ENCODE measurements around the gene PCDHB9. TPM values are rescaled to one million over a fixed set of nuclear protein-coding genes. Genes with fewer than 3 reads are reported as not detected.
"Not testable (repeated sequence)": the region's sequence is repeated elsewhere in the genome, so short reads cannot be mapped to it uniquely, and the experiment has no call there.

PCDHB9 gene
- total RNA-seq, 4 donors from 2014 or later: 1.1 to 3.2 (median 2.5) TPM

DNA sequence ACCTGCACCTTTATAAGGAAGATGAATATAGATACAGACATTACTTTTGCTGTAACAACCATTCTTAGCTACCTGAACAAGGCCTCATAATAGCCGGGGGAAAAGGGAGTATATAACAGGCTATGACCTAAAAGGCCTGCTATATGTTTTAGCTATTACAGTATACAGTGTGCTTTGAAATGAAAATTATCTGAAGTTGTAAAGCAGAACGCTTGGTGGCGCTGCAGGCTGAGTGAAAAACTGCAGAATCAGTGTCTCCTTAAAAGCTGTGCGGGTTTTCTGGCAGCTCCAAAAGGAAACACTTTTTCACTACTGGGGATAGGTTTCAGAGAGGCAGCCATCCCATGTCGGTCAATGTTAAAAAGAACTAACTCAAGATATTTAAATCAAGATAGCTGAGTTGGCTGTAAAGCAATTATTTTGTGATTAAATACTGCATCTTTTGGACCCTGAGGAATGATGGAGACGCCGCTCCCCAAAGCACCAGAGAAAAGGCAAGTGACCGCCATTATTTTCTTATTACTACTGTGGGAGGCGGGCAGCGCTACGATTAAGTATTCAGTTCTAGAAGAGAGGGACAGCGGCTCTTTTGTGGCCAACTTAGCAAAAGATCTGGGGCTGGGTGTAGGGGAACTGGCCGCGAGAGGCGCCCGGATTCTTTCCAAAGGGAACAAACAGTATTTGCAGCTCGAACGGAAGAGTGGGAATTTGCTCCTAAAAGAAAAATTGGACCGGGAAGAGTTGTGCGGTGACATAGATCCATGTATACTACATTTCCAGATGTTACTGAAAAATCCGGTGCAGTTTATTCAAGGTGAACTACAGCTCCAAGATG is 31.2 kb upstream of the PCDHB9 start:
- Histone ChIP-seq H3K27ac (no peak overlapping the region), H3K36me3 (no peaks in the 10 kb centered on the region), H3K4me3 (no peak overlapping the region), H3K9me3 (peaks cover 26% of the 10 kb centered on the region), H3K27me3 (no peaks in the 10 kb centered on the region), H3K4me1 (no peaks in the 10 kb centered on the region)
- no peak for DNase-seq (ENCODE audit: low spot score in 2 of 2)
- TF ChIP-seq POLR2A (IDR thresholded peaks at IDR 0.05) (no peak), CTCF (IDR thresholded peaks at IDR 0.05) (no peak), POLR2AphosphoS5 (IDR thresholded peaks at IDR 0.05) (no peak), EP300 (IDR thresholded peaks at IDR 0.05) (no peak)
- WGBS: 39% methylated on average over 21 of the region's 21 CpGs

- H3K4me1 ChIP-seq; H3K36me3 ChIP-seq; DNase-seq (ENCODE audit: low spot score in 2 of 2); H3K4me3 ChIP-seq; H3K27ac ChIP-seq; H3K27me3 ChIP-seq: not testable (repeated sequence)
- H3K9me3 ChIP-seq: peaks cover 33% of the 10 kb centered on the region
- 40% methylated on average over 9 of the region's 38 CpGs for WGBS
Observed at GRCh38 chr5:141157356-141157755, 29.6 kb upstream of the PCDHB9 start.

DNA sequence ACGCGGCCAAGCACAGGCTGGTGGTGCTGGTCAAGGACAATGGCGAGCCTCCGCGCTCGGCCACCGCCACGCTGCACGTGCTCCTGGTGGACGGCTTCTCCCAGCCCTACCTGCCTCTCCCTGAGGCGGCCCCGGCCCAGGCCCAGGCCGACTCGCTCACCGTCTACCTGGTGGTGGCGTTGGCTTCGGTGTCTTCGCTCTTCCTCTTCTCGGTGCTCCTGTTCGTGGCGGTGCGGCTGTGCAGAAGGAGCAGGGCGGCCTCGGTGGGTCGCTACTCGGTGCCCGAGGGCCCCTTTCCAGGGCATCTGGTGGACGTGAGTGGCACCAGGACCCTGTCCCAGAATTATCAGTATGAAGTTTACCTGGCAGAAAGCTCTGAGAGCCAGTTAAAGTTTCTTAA is 29.1 kb upstream of the PCDHB9 start:
- DNase-seq (ENCODE audit: low spot score in 2 of 2); H3K4me1 ChIP-seq; H3K27ac ChIP-seq; H3K36me3 ChIP-seq; H3K4me3 ChIP-seq; H3K27me3 ChIP-seq: not testable (repeated sequence)
- H3K9me3 ChIP-seq: peaks cover 33% of the 10 kb centered on the region
- 45% methylated on average over 19 of the region's 28 CpGs for WGBS

GRCh38 chr5:141172381-141173204 is 14.4 kb upstream of the PCDHB9 start, which contains the start of gene PCDHB7:
Gene PCDHB7, plus strand, starts transcription at chr5:141172644. Its CDS starts 192 bp downstream, at chr5:141172836.
- peaks cover 21% of the 10 kb centered on the region for H3K27me3 ChIP-seq
- WGBS: 34% methylated on average over 20 of the region's 20 CpGs
- H3K9me3 ChIP-seq: peaks cover 26% of the 10 kb centered on the region
- H3K4me3 ChIP-seq: peak within 1 kb of the TSS; percentile 19
- no peaks in the 10 kb centered on the region for H3K36me3 ChIP-seq
- TF ChIP-seq POLR2AphosphoS5 (IDR thresholded peaks at IDR 0.05) (no peak), EP300 (IDR thresholded peaks at IDR 0.05) (no peak), CTCF (IDR thresholded peaks at IDR 0.05) (peak in 1 of 2 donors; percentile 8)
- H3K4me1 ChIP-seq: no peaks in the 10 kb centered on the region
- no peak for DNase-seq (ENCODE audit: low spot score in 2 of 2)
- no peak within 1 kb of the TSS for H3K27ac ChIP-seq

- peaks cover 28% of the 10 kb centered on the region for H3K27me3 ChIP-seq
- 55% methylated on average over 59 of the region's 79 CpGs for WGBS
- H3K4me1 ChIP-seq; H3K4me3 ChIP-seq; H3K27ac ChIP-seq; DNase-seq (ENCODE audit: low spot score in 2 of 2); H3K36me3 ChIP-seq: not testable (repeated sequence)
- peaks cover 33% of the 10 kb centered on the region for H3K9me3 ChIP-seq
Observed at GRCh38 chr5:141174291-141175104, 12.5 kb upstream of the PCDHB9 start.

GRCh38 chr5:141175933-141176332 is 11.0 kb upstream of the PCDHB9 start:
- Histone ChIP-seq H3K4me1 (no peaks in the 10 kb centered on the region), H3K36me3 (no peaks in the 10 kb centered on the region), H3K27me3 (peaks cover 29% of the 10 kb centered on the region), H3K27ac (no peak overlapping the region), H3K9me3 (peaks cover 34% of the 10 kb centered on the region), H3K4me3 (no peak overlapping the region)
- no peak for TF ChIP-seq POLR2A (IDR thresholded peaks at IDR 0.05)
- 73% methylated on average over 1 of the region's 1 CpG for whole genome bisulfite sequencing
- no peak for DNase-seq (ENCODE audit: low spot score in 2 of 2)

GRCh38 chr5:141177577-141178191 is 9.3 kb upstream of the PCDHB9 start, which contains the start of gene PCDHB8:
Gene PCDHB8, plus strand, starts transcription at chr5:141177790. Its CDS starts 245 bp downstream, at chr5:141178035.
- not testable (repeated sequence) for H3K36me3 ChIP-seq; H3K4me3 ChIP-seq; H3K4me1 ChIP-seq; DNase-seq (ENCODE audit: low spot score in 2 of 2); H3K27ac ChIP-seq
- Histone ChIP-seq H3K9me3 (peaks cover 34% of the 10 kb centered on the region), H3K27me3 (peaks cover 29% of the 10 kb centered on the region)
- 34% methylated on average over 14 of the region's 18 CpGs for WGBS

GRCh38 chr5:141179371-141179770 is 7.6 kb upstream of the PCDHB9 start:
- WGBS: 37% methylated on average over 29 of the region's 39 CpGs
- H3K4me3 ChIP-seq: not testable (repeated sequence)

GRCh38 chr5:141179876-141180275 is 7.1 kb upstream of the PCDHB9 start:
- Histone ChIP-seq H3K9me3 (peaks cover 29% of the 10 kb centered on the region), H3K27me3 (peaks cover 22% of the 10 kb centered on the region)
- not testable (repeated sequence) for H3K27ac ChIP-seq; H3K4me1 ChIP-seq; DNase-seq (ENCODE audit: low spot score in 2 of 2); H3K36me3 ChIP-seq; H3K4me3 ChIP-seq
- 30% methylated on average over 20 of the region's 32 CpGs for WGBS

More at GRCh38 chr5:141179371-141179770, 7.6 kb upstream of the PCDHB9 start:
- H3K27ac ChIP-seq; H3K36me3 ChIP-seq; H3K4me1 ChIP-seq; DNase-seq (ENCODE audit: low spot score in 2 of 2): not testable (repeated sequence)
- peaks cover 27% of the 10 kb centered on the region for H3K27me3 ChIP-seq
- peaks cover 28% of the 10 kb centered on the region for H3K9me3 ChIP-seq
